Neural progenitor cell (in vitro differentiated cells): ENCODE results near the gene ALDH1A3. TPM values are rescaled to one million over a fixed set of nuclear protein-coding genes. Genes with fewer than 3 reads are reported as not detected.

Source experiments
- DNase-seq: peaks from one replicate; pipeline ENCODE4 v3.0.0-alpha.2; 2016; ENCODE audit warnings: low spot score
- H2AFZ ChIP-seq: fragments of 200-600 bp; sonication (generic); replicated peaks from 2 replicates; pipeline ENCODE4 v1.6.1; 2016; ENCODE audit warnings: antibody characterized with exemption
- H3F3A ChIP-seq: fragments of 200-600 bp; sonication (generic); 2 replicates; pipeline ENCODE4 v1.6.1; 2016; ENCODE audit warnings: antibody characterized with exemption, low read depth
- H3K27ac ChIP-seq: fragments of 200-600 bp; sonication (generic); 2 replicates; pipeline ENCODE4 v1.5.1; 2016; ENCODE audit warnings: mild to moderate bottlenecking
- H3K27me3 ChIP-seq: fragments of 200-600 bp; sonication (generic); 2 replicates; pipeline ENCODE4 v1.6.1; 2016; ENCODE audit warnings: mild to moderate bottlenecking, moderate library complexity
- H3K36me3 ChIP-seq: fragments of 200-600 bp; sonication (generic); 2 replicates; pipeline ENCODE4 v1.5.1; 2016
- H3K4me1 ChIP-seq: fragments of 200-600 bp; sonication (generic); 2 replicates; pipeline ENCODE4 v1.6.1; 2016; ENCODE audit warnings: mixed run types
- H3K4me2 ChIP-seq: fragments of 200-600 bp; sonication (generic); 2 replicates; pipeline ENCODE4 v1.6.1; 2016
- H3K4me3 ChIP-seq: fragments of 200-600 bp; sonication (generic); 2 replicates; pipeline ENCODE4 v1.5.1; 2016
- H3K79me2 ChIP-seq: fragments of 200-600 bp; sonication (generic); 2 replicates; pipeline ENCODE4 v1.6.1; 2016; ENCODE audit warnings: low read depth
- H3K9ac ChIP-seq: fragments of 200-600 bp; sonication (generic); 2 replicates; pipeline ENCODE4 v1.6.1; 2016
- H3K9me3 ChIP-seq: fragments of 200-600 bp; sonication (generic); 2 replicates; pipeline ENCODE4 v1.5.1; 2016; ENCODE audit warnings: low read depth
- H4K20me1 ChIP-seq: fragments of 200-600 bp; sonication (generic); 2 replicates; pipeline ENCODE4 v1.6.1; 2016; ENCODE audit warnings: low read depth
- H3K27ac Mint-ChIP-seq: 3 replicates; pipeline ENCODE4 v1.8.0; 2021; ENCODE audit warnings: mixed read lengths
- H3K27me3 Mint-ChIP-seq: 2 replicates; pipeline ENCODE4 v1.8.0; 2022; ENCODE audit warnings: low read depth, mild to moderate bottlenecking, inconsistent platforms, moderate library complexity, mixed read lengths; ENCODE audit not compliant: insufficient read depth
- H3K36me3 Mint-ChIP-seq: 3 replicates; pipeline ENCODE4 v1.8.0; 2021; ENCODE audit warnings: mixed read lengths
- H3K4me1 Mint-ChIP-seq: 3 replicates; pipeline ENCODE4 v1.8.0; 2021; ENCODE audit warnings: mixed read lengths
- H3K4me3 Mint-ChIP-seq: 3 replicates; pipeline ENCODE4 v1.8.0; 2021; ENCODE audit warnings: mild to moderate bottlenecking, moderate library complexity, mixed read lengths
- H3K9me3 Mint-ChIP-seq: 3 replicates; pipeline ENCODE4 v1.8.0; 2020; ENCODE audit warnings: mixed read lengths
- EZH2 ChIP-seq: fragments of 200-600 bp; sonication (generic); IDR thresholded peaks from 2 replicates; pipeline ENCODE4 v1.6.1; 2017; ENCODE audit warnings: antibody characterized with exemption, mild to moderate bottlenecking, moderate library complexity
- EZH2phosphoT487 ChIP-seq: fragments of 200-600 bp; sonication (generic); IDR thresholded peaks from 2 replicates; pipeline ENCODE4 v1.6.1; 2017; ENCODE audit warnings: antibody characterized with exemption
- total RNA-seq: library from RNA; depleted of rRNA; stranded (reverse); fragments of >200 nt; gene quantifications from 2 replicates; pipeline ENCODE4 v1.2.3, GENCODE V29; 2015; ENCODE audit warnings: low replicate concordance
- TF ChIP-seq, protein P1 (sequence below): fragments of 200-600 bp; sonication (generic); IDR thresholded peaks from 2 replicates; pipeline ENCODE4 v1.5.1; 2017; ENCODE audit warnings: antibody characterized with exemption, mild to moderate bottlenecking

The ALDH1A3 gene
- total RNA-seq, 1 donor from 2014 or later: 0.80 TPM

DNA sequence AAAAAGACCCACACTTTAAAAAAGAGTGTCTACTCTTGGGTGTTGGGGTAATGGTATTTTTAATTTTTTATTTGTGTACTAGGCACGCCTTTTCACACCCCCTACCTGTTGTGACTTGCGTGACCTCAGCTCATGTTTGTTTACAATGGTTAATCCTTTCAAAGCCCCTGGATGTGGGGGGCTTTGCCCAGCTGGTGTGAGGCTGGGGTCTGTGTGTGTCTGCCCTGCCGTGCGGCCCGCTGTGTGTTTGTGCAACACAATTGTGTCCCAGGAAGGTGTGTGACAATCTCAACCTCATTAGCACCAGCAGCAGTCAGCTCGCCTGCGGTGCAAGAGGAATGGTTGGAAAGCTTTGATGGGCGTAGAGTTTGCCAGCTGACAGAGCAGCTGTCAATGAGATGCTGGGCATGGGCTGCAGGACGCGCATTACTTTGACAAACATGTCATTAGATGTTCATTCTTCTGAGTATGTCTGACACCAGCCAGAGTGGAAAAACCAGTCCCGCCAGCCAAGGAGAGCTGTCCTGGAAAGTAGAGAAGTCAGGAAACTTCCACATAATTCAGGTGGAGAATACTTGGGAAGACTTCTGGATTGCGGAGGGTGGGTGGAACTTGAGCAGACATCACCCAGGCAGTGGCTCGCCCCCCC, 49.1 kb downstream of the ALDH1A3 start:
- Mint-ChIP-seq H3K36me3 (no peaks in the 10 kb centered on the region), H3K9me3 (no peaks in the 10 kb centered on the region), H3K4me3 (no peak overlapping the region), H3K27ac (no peak overlapping the region), H3K4me1 (peaks cover 24% of the 10 kb centered on the region), H3K27me3 (peaks cover 12% of the 10 kb centered on the region)
- Histone ChIP-seq H3F3A (no peaks in the 10 kb centered on the region), H3K4me1 (peaks cover 16% of the 10 kb centered on the region), H3K9me3 (no peaks in the 10 kb centered on the region), H3K36me3 (no peaks in the 10 kb centered on the region), H3K9ac (no peak overlapping the region), H3K27ac (no peak overlapping the region), H3K4me2 (no peak overlapping the region), H2AFZ (no peak overlapping the region), H3K4me3 (no peak overlapping the region), H4K20me1 (no peaks in the 10 kb centered on the region), H3K79me2 (no peaks in the 10 kb centered on the region), H3K27me3 (peaks cover 16% of the 10 kb centered on the region)
- no peak for TF ChIP-seq EZH2
- TF ChIP-seq EZH2phosphoT487: no peak
- TF ChIP-seq, protein P1, sequence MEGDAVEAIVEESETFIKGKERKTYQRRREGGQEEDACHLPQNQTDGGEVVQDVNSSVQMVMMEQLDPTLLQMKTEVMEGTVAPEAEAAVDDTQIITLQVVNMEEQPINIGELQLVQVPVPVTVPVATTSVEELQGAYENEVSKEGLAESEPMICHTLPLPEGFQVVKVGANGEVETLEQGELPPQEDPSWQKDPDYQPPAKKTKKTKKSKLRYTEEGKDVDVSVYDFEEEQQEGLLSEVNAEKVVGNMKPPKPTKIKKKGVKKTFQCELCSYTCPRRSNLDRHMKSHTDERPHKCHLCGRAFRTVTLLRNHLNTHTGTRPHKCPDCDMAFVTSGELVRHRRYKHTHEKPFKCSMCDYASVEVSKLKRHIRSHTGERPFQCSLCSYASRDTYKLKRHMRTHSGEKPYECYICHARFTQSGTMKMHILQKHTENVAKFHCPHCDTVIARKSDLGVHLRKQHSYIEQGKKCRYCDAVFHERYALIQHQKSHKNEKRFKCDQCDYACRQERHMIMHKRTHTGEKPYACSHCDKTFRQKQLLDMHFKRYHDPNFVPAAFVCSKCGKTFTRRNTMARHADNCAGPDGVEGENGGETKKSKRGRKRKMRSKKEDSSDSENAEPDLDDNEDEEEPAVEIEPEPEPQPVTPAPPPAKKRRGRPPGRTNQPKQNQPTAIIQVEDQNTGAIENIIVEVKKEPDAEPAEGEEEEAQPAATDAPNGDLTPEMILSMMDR: no peak
- peak; percentile 17 for DNase-seq

DNA sequence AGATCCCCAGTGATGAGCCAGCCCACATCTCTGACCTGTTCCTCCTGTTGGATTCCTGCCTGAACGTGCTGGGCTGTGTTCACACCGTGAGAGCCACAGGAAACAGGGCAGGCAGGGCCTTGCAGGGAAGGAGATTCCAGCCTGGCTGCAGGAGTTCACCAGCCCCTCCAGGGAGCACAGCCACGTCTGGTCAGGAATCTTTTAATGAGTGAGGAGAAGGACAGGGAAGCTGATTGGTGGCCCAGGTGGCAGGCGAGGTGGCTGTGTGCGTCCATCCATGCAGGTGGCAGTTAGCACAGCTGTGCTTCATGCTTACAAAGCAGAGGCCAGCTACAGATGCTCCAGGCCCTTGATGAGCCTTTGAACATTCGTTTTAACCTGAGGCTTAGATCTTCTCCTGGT, 50.0 kb downstream of the ALDH1A3 start:
- Histone ChIP-seq H3K79me2 (no peaks in the 10 kb centered on the region), H3K4me2 (no peak overlapping the region), H3K27me3 (peaks cover 7% of the 10 kb centered on the region), H3K4me1 (peaks cover 16% of the 10 kb centered on the region), H3K36me3 (no peaks in the 10 kb centered on the region), H3K9ac (no peak overlapping the region), H3K27ac (no peak overlapping the region), H3K9me3 (no peaks in the 10 kb centered on the region), H3F3A (no peaks in the 10 kb centered on the region), H3K4me3 (no peak overlapping the region), H2AFZ (no peak overlapping the region), H4K20me1 (no peaks in the 10 kb centered on the region)
- Mint-ChIP-seq H3K36me3 (no peaks in the 10 kb centered on the region), H3K27ac (no peak overlapping the region), H3K9me3 (no peaks in the 10 kb centered on the region), H3K4me3 (peak overlapping the region; percentile 52), H3K27me3 (peaks cover 6% of the 10 kb centered on the region), H3K4me1 (peaks cover 24% of the 10 kb centered on the region)
- TF ChIP-seq EZH2phosphoT487: no peak
- TF ChIP-seq, protein P1: no peak
- no peak for TF ChIP-seq EZH2
- peak; percentile 43 for DNase-seq

DNA sequence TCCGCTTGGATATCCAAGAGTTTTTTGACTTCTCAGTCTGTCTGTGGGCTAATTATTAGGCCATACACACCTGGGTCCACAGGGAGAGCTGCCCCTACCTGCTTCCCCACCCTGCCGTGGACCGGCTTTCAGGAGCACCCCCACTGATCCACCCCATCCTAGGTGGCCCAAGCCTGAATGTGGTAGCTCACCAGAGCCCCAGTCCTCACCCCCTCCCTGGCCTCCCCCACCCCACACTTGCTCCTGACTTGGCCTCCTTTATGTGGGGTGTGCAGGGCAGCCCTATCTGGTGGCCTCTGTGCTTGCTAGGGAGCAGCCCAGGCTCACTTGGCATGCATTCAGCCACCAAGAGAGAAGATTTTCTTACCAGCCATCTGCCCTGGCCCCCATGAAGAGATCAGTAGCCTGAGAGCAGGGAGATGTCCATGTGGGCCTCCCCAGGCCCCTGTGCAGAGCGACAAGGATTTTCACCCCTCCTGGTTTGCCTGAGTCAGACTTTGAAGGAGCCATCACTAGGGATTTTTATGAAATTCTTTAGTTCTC, 50.7 kb downstream of the ALDH1A3 start:
- Histone ChIP-seq H3K9ac (no peak overlapping the region), H3K9me3 (no peaks in the 10 kb centered on the region), H2AFZ (no peak overlapping the region), H3K4me2 (no peak overlapping the region), H3K36me3 (no peaks in the 10 kb centered on the region), H3K79me2 (no peaks in the 10 kb centered on the region), H3K4me3 (no peak overlapping the region), H4K20me1 (no peaks in the 10 kb centered on the region), H3F3A (no peaks in the 10 kb centered on the region), H3K4me1 (peaks cover 16% of the 10 kb centered on the region), H3K27me3 (peaks cover 1% of the 10 kb centered on the region), H3K27ac (no peak overlapping the region)
- Mint-ChIP-seq H3K27me3 (peaks cover 11% of the 10 kb centered on the region), H3K4me3 (no peak overlapping the region), H3K36me3 (no peaks in the 10 kb centered on the region), H3K27ac (no peak overlapping the region), H3K9me3 (no peaks in the 10 kb centered on the region), H3K4me1 (peaks cover 24% of the 10 kb centered on the region)
- DNase-seq: no peak
- TF ChIP-seq EZH2phosphoT487 (no peak), EZH2 (no peak)
- TF ChIP-seq, protein P1: no peak
